ENCODE measurements around the gene LIPC.

Gene LIPC

DNA sequence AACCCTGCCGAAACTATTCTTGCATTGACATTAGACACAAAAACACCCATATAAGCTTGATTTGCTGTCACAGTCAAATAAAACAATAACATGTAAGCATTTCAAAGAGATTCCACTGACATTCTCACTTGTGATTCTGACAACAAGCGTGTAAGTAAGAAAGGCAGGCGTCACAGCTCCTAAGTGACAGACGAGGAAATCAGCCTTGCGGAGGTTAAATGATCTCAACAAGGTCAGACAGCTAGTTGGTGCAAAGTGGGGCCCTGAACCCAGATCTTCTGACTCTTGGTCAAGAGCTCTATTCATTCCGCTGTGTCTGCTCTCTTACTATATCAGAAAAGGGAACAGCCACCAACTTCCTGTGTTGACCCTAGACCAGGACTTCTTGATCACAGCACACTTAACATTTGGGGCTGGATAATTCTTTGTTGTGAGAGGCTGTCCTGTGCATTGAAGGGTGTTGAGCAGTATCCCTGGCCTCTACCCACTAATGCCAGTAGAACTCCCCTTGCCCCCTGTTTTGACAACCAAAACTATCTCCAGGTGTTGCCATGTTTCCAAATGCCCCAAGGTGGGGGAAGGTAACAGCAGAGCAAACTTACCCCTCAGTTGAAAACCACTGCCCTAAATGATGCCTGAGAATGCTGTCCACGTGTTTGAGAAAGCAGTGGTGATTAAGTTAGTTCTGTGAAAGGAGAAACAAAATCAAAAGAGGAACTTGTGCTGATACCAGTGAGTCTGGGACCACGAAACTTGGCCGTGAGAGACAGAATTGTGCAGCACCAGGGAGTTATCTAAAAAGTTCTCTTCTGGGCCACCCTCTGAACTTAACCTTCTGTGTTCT lies 86.1 kb downstream of the LIPC start:
- no peak for TF ChIP-seq JUND (IDR thresholded peaks at IDR 0.05; ENCODE audit: low read depth)
- DNase-seq (ENCODE audit: low read depth in 1 of 2, low spot score in 1 of 2) = no peak
- in situ Hi-C loops (cut with HindIII; ENCODE audit: low pct_unique_long_range_greater_than_20kb, low sequenced_read_pairs) = no loop called here

DNA sequence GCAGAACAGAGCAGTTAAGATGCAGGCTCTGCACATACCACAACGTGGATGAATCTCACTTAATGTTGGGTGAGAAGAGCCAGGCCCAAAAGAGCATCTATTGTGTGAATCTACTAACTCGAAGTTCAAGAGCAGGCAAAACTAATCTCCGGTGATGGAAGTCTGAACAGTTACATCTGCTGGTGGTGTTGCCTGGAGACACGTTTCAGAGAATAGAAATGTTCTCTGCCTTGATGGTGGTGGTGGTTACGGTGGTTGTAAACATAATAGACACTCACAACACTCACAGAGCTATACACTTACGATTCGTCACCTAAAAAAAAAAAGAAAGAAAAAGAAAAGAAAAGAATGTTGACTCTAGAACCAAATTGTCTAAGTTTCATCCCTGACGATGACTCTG lies 86.8 kb downstream of the LIPC start:
- in situ Hi-C loops (cut with HindIII; ENCODE audit: low pct_unique_long_range_greater_than_20kb, low sequenced_read_pairs) = no loop called here
- DNase-seq (ENCODE audit: low read depth in 1 of 2, low spot score in 1 of 2) = no peak
- no peak for TF ChIP-seq JUND (IDR thresholded peaks at IDR 0.05; ENCODE audit: low read depth)

DNA sequence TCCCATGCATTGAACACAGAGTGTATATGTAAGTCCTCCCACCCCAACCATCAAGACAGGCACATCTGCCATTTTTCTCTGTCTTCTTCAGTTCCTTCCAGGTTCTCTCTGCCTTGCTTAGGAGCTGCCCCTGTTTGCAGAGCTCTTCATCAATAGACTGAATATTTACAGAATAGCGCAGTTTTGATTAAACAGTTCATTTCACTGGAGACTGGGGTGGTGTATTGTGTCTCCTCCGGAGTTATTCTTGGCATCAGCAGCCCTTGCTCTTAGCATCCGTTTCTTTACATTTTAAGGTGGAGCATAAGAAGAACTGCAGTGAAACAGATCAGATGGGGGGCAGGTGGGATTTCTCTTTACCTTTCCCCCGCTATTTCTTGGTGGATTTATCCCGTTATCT lies 87.7 kb downstream of the LIPC start:
- no peak for TF ChIP-seq JUND (IDR thresholded peaks at IDR 0.05; ENCODE audit: low read depth)
- no peak for DNase-seq (ENCODE audit: low read depth in 1 of 2, low spot score in 1 of 2)
- in situ Hi-C loops (cut with HindIII; ENCODE audit: low pct_unique_long_range_greater_than_20kb, low sequenced_read_pairs) = no loop called here

DNA sequence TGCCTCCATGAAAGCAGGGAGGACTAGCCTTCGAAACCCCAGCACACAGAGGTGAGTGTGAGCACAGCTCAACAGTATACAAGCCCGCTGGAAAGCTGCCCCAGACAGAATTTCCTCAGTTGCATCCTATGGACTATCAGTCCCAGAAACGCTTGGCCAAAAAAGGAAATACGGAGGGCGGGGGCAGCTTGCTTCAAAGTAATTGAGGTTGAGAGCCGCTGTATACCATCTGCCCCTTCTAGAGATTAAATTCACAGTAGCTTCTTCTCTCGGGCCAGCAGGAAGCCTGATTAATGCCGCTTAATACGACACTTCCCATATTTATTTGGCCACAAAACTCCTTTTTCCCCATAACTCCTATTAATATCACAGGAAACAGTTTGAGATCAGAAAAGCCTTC lies 88.7 kb downstream of the LIPC start:
- in situ Hi-C loops (cut with HindIII; ENCODE audit: low pct_unique_long_range_greater_than_20kb, low sequenced_read_pairs) = no loop called here
- TF ChIP-seq JUND (IDR thresholded peaks at IDR 0.05; ENCODE audit: low read depth) = no peak
- no peak for DNase-seq (ENCODE audit: low read depth in 1 of 2, low spot score in 1 of 2)

DNA sequence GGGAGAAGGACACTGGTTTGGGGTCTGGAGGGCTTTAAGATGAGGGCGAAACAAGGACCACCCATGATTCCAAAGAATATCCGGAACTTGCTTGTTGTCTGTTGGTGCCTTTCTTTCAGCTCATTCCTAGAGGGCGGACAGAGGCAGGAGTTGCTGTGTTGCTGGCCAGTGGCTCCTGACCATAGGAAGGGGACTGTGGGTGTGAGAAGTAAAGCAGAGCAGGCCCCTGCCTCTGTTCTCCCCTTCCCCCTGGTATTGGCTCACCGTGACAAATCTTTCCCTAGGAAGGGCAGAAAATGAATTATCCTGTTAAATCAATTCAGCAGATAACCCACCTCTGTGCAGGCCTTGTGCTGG lies 89.1 kb downstream of the LIPC start:
- no peak for TF ChIP-seq JUND (IDR thresholded peaks at IDR 0.05; ENCODE audit: low read depth)
- DNase-seq (ENCODE audit: low read depth in 1 of 2, low spot score in 1 of 2) = no peak
- in situ Hi-C loops (cut with HindIII; ENCODE audit: low pct_unique_long_range_greater_than_20kb, low sequenced_read_pairs) = no loop called here

DNA sequence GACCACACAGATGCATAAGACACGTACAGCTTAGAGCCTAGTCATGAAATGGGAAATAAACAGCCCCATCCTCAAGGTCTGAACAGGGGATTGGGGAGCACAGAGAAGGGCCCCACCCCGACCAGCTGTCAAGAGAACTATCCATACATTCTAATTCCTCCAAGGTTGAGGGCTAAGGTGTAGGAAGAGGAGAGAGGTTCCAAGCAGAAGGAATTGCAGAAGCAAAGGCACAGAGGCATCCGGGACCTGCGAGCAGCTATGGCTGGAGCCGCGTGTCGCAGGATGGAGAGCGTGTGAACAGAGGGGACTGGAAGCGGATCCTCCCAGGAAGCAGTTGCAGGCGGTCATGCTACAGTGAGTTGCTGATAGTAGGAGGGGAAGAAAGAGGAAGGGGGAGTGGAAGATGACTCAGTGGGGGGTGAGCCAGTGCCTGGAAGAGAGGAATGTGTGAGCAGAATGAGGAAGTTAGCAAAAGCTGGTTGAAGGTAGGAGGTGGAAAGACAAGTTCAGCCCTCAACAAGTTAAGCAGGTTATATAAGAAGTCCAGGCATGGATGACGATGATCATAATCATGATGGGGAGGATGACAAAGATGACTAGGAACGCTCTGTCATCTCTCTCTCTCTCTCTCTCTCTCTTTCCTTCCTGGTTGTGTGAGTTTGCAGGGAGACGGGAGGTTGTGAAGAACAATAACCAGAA lies 89.7 kb downstream of the LIPC start:
- TF ChIP-seq JUND (IDR thresholded peaks at IDR 0.05; ENCODE audit: low read depth) = peak; percentile 43; the same call in 1 of the 2 replicates
- in situ Hi-C loops (cut with HindIII; ENCODE audit: low pct_unique_long_range_greater_than_20kb, low sequenced_read_pairs) = no loop called here
- peak; percentile 61 to 91 for DNase-seq (ENCODE audit: low read depth in 1 of 2, low spot score in 1 of 2)

DNA sequence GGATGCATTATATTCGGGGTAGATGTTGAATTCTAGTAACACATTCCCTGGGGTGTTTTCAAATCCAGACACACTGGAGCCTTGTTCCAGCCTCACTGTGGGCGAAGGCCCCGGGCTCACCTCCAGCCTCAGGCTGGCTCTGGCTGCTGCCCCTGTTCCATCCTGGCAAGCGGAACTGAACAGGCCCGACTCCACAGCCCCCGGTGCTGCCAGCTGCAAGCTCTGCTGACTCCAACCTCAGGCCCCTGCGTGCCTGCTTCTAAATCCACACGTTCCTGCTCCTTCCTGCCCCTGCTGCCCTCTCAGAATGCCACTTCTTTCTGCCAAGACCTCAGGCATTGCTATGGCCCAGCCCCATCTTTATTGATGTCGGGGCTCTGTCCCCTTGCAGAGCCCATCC lies 90.6 kb downstream of the LIPC start:
- TF ChIP-seq JUND (IDR thresholded peaks at IDR 0.05; ENCODE audit: low read depth) = no peak
- DNase-seq (ENCODE audit: low read depth in 1 of 2, low spot score in 1 of 2) = no peak
- in situ Hi-C loops (cut with HindIII; ENCODE audit: low pct_unique_long_range_greater_than_20kb, low sequenced_read_pairs) = no loop called here

DNA sequence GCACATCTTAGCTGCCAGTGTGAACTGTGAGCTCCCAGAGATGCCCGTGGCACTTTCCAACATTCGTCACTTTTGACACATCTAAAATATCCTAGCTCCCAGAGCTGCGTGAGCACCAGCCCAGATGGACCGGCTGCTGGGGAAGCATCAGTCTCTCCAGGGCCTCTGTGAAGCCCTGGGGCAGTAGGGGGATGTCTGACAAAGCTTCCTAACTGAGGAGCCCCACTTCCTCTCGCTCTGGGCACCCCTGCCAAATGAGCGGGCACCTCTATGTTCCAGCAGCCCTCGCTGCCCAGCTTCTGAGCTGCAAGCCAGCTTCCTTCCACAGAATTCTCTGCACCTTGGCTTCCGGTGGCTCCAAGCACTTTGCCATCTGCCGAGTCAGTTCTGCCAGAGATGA lies 91.1 kb downstream of the LIPC start:
- in situ Hi-C loops (cut with HindIII; ENCODE audit: low pct_unique_long_range_greater_than_20kb, low sequenced_read_pairs) = no loop called here
- DNase-seq (ENCODE audit: low read depth in 1 of 2, low spot score in 1 of 2) = no peak
- no peak for TF ChIP-seq JUND (IDR thresholded peaks at IDR 0.05; ENCODE audit: low read depth)

DNA sequence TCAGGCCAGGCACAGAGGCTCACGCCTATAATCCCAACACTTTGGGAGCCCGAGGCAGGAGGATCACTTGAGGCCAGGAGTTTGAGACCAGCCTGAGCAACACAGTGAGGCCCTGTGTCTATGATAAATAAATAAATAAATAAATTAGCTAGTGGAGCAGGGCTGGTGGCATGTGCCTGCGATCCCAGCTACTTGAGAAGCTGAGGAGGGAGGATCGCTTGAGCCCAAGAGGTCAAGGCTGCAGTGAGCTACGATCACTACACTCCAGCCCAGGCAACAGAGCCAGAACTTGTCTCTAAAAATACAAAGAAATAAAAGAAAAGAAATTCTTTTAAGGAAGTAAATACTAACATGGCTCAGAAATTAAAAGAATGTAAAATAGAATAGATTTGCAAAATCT lies 91.8 kb downstream of the LIPC start:
- in situ Hi-C loops (cut with HindIII; ENCODE audit: low pct_unique_long_range_greater_than_20kb, low sequenced_read_pairs) = no loop called here
- no peak for DNase-seq (ENCODE audit: low read depth in 1 of 2, low spot score in 1 of 2)
- no peak for TF ChIP-seq JUND (IDR thresholded peaks at IDR 0.05; ENCODE audit: low read depth)

DNA sequence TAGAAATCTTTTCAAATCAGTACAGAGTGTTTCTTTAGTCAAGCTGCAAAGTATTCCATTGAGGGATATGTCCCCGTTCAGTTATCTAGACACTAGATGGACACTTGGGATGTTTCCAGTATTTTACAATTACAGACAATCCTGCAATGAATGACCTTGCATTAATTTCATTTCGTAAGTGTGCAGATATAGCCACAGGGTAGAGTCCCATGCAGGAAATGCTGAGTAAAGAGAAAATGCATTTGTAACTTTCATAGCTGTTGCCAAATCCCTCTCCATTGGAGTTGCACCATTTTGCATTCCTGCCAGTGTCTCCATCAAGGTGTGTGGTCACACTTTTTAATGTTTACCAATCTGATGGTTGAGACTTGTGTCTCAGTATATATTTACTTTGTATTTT lies 92.5 kb downstream of the LIPC start:
- DNase-seq (ENCODE audit: low read depth in 1 of 2, low spot score in 1 of 2) = no peak
- in situ Hi-C loops (cut with HindIII; ENCODE audit: low pct_unique_long_range_greater_than_20kb, low sequenced_read_pairs) = no loop called here
- TF ChIP-seq JUND (IDR thresholded peaks at IDR 0.05; ENCODE audit: low read depth) = no peak

DNA sequence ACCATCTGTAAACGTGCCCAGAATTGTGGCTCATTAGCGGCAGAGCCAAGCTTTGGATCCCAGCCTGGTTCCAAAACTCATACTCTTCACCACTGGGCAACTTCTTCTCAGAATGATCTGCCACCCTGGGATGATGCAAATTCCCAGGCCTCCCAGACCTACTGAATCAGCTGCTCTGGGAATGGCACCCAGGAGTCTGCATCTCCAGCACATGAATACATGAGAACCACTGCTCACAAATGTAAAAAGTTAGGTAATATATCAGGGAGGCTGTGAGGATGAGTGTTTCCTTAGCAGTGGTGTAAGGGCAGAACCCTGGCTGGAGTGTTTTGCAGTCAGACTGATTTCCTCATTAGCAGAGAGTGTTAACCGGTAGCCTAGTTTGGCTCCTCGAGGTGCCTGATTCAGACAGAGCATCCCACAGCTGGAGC lies 94.2 kb downstream of the LIPC start:
- no peak for TF ChIP-seq JUND (IDR thresholded peaks at IDR 0.05; ENCODE audit: low read depth)
- DNase-seq (ENCODE audit: low read depth in 1 of 2, low spot score in 1 of 2) = no peak
- in situ Hi-C loops (cut with HindIII; ENCODE audit: low pct_unique_long_range_greater_than_20kb, low sequenced_read_pairs) = no loop called here

DNA sequence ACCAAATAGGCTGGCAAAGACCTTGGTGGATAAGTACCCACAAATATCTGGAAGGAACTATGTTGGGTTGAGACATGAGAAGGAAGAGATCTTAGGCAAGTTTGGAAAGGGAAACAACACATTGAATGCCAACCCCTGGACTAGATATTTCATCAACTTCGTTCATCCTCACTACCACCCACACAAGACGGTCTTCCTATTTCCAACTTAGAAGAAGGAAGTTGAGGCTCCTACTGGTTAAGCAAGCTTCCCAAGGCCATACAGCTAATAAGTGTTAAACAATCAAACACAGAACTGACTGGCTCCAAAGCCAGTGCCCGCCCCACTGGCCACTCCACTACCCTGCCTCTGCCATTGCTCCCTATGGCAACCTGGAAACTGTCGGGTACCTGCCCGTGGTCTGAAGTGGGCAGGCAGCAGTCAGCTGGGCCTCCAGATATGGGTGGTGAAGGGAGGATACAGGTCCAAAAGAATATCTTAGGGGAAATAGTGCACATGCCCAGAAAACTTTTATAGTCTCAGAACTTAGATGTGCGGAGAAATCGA lies 94.9 kb downstream of the LIPC start:
- in situ Hi-C loops (cut with HindIII; ENCODE audit: low pct_unique_long_range_greater_than_20kb, low sequenced_read_pairs) = no loop called here
- DNase-seq (ENCODE audit: low read depth in 1 of 2, low spot score in 1 of 2) = no peak
- TF ChIP-seq JUND (IDR thresholded peaks at IDR 0.05; ENCODE audit: low read depth) = no peak

DNA sequence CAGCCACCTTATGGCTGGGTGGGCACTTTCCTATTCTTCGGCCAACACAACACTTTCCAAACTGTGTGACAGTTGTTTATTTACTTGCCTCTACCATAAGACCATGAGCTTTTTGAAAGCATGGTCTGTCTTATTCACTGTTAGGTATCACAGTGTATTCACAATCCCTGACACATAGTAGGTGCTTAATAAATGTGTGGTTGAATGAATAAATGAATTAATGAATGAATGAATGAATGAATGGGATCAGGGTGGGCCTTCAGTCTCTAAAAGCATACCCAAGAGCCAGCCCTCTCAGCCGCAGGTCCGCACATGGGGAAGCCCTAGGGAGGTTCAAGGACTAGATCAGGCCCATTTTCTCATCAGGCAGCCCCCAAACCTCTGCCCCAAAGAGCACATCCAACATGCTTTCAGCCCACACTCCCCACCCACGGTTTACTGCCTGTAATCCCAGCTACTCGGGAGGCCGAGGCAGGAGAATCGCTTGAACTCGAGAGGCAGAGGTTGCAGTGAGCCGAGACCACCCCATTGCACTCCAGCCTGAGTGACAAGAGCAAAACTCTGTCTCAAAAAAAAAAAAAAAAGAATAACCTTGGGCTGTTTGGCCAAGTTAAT lies 95.9 kb downstream of the LIPC start:
- in situ Hi-C loops (cut with HindIII; ENCODE audit: low pct_unique_long_range_greater_than_20kb, low sequenced_read_pairs) = no loop called here
- DNase-seq (ENCODE audit: low read depth in 1 of 2, low spot score in 1 of 2) = no peak
- TF ChIP-seq JUND (IDR thresholded peaks at IDR 0.05; ENCODE audit: low read depth) = no peak

Measured in T47D (cell line).